ENCODE results near the gene PTPN2. TPM values are rescaled to one million over a fixed set of nuclear protein-coding genes. Genes with fewer than 3 reads are reported as not detected.

The PTPN2 gene
- total RNA-seq, 1 donor from 2014 or later, result 81.8 TPM

DNA sequence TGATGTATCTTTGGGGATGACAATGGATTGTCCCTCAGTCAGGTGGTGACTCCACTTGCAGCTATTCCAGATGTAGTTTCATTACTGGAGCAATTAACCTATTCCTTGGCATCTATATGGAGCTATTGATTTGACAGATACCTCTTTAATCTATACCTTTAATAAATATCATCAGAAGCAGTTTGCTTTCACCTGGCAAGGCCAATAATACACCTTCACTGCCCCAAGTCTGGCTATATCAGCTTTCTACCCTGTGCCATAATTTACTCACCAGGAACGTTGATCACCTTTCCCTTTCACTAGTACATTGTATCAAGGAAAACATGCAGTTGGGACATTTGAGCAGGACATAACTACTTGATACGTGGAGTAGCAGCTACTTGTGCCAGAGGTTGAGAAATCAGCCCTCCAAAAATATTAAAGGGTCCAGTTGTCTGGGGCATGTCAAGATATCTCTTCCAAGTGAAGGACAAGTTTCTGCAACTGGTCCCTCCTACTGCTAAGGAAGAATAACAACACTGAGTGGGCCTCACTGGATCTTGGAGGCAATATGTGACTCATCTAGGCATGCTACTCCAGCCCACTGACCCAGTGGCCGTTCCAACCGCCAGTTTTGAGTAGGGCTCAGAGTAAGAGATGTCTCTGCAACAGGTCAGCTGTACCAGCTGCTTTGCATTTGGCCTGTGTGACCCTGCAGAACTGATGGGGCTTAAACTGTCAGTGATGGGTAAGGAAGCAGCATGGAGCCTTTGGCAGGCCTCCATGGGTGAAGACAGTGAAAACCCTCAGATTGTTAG, 114.2 kb downstream of the PTPN2 start:
- Histone ChIP-seq H3K9me3 (no peaks in the 10 kb centered on the region), H3K27ac (no peak overlapping the region), H3K4me1 (no peaks in the 10 kb centered on the region), H3K27me3 (no peaks in the 10 kb centered on the region), H3K4me3 (no peak overlapping the region), H3K36me3 (no peaks in the 10 kb centered on the region)
- no peak for DNase-seq (ENCODE audit: low spot score in 2 of 2)
- intact Hi-C loops (cut with DNase I), result loop anchor here (10.0 kb wide), 1 partner anchor 55 kb away; no protein-coding TSS in a partner anchor
- TF ChIP-seq, protein P1, sequence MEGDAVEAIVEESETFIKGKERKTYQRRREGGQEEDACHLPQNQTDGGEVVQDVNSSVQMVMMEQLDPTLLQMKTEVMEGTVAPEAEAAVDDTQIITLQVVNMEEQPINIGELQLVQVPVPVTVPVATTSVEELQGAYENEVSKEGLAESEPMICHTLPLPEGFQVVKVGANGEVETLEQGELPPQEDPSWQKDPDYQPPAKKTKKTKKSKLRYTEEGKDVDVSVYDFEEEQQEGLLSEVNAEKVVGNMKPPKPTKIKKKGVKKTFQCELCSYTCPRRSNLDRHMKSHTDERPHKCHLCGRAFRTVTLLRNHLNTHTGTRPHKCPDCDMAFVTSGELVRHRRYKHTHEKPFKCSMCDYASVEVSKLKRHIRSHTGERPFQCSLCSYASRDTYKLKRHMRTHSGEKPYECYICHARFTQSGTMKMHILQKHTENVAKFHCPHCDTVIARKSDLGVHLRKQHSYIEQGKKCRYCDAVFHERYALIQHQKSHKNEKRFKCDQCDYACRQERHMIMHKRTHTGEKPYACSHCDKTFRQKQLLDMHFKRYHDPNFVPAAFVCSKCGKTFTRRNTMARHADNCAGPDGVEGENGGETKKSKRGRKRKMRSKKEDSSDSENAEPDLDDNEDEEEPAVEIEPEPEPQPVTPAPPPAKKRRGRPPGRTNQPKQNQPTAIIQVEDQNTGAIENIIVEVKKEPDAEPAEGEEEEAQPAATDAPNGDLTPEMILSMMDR (IDR thresholded peaks at IDR 0.05), result no peak

DNA sequence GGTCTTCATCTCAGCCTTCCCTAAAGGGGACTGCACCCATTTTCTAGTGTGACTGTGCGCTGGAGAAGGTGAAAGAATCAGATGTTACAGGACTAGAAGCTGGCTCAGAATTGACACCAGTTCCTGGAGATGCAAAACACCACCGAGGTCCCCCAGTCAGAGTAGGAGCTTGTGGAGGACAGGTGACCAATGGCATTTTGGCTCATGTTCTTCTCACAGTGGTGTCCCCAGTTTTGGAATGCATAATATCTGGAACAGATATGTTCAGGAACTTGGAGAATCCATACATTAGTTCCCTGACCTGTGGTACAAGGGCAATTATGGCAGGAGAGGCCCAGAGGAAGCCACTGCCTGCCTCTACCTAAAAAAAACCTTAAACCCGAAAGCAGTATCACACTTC, 114.9 kb downstream of the PTPN2 start:
- Histone ChIP-seq H3K27ac (no peak overlapping the region), H3K4me3 (no peak overlapping the region), H3K27me3 (no peaks in the 10 kb centered on the region), H3K36me3 (no peaks in the 10 kb centered on the region), H3K4me1 (no peaks in the 10 kb centered on the region), H3K9me3 (no peaks in the 10 kb centered on the region)
- intact Hi-C loops (cut with DNase I), result loop anchor here (10.0 kb wide), 1 partner anchor 56 kb away; no protein-coding TSS in a partner anchor
- TF ChIP-seq, protein P1 (IDR thresholded peaks at IDR 0.05), result no peak
- DNase-seq (ENCODE audit: low spot score in 2 of 2), result no peak

DNA sequence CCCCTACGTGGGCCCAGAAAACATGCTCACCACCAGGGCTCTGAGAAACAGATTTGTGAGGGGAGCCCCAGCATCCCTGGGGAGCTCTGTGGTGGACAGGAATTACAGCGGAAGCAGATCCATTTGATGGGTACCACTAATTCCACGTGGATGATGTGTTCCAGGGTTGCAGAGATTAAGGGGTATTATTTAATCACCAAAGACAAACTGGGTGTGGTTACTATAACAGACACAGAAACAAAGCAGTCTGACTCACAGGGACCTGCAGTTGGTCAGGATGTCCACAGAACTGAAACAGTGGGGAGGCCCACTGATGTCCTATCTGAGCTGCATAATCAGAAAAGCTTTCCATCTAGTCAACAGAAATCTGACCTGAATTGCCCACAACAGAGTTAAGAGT, 115.4 kb downstream of the PTPN2 start:
- Histone ChIP-seq H3K27ac (no peak overlapping the region), H3K4me1 (no peaks in the 10 kb centered on the region), H3K9me3 (no peaks in the 10 kb centered on the region), H3K36me3 (no peaks in the 10 kb centered on the region), H3K27me3 (no peaks in the 10 kb centered on the region), H3K4me3 (no peak overlapping the region)
- TF ChIP-seq, protein P1 (IDR thresholded peaks at IDR 0.05), result no peak
- DNase-seq (ENCODE audit: low spot score in 2 of 2), result no peak
- intact Hi-C loops (cut with DNase I), result loop anchor here (10.0 kb wide), 1 partner anchor 56 kb away; no protein-coding TSS in a partner anchor

DNA sequence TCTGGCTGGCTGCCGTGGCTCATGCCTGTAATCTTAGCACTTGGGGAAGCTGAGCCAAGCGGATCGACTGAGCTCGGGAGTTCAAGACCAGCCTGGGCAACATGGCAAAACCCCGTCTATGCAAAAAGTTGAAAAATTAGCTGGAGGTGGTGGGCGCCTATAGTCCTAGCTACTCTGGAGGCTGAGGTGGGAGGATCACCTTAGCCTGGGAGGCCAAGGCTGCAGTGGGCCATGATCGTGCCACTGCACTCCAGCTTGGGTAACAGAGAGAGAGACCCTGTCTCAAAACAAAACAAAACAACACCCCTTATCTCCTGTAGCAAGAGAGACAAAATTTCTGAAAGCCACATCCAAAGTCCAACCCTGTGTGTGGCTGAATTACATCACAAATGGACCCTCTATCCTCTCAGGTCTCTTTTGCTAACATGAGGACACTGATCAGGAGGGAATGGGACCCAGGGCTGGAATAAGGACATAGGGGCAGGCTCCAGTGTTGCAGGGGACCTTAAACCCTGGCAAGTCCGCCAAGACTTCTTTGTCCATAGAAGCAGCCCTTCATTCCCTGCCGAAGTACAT, 116.4 kb downstream of the PTPN2 start:
- no peak for DNase-seq (ENCODE audit: low spot score in 2 of 2)
- intact Hi-C loops (cut with DNase I), result loop anchor here (10.0 kb wide), 1 partner anchor 57 kb away; no protein-coding TSS in a partner anchor

DNA sequence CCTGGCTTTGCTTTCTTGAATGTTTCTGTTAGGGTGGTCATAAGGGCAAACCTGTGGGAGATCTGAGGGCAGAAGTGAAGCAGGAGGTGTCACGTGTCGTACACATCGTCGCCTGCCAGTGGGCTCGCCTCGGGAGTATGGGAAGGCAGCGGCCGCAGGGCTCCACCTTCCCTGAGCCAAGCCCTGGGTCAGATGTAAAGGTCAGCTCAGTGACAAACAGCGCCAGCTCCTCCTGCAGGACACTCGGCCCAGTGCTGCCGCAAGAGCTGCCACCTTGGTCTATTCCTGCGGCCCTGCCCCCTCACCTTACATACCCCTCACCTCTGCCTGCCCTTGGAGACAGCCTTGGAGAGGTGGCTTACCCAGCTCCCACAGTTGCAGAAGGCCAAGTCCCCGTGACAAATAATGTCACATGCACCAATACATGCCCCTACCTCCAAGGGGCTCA, 117.0 kb downstream of the PTPN2 start:
- H3K27ac ChIP-seq, result no peak overlapping the region
- DNase-seq (ENCODE audit: low spot score in 2 of 2), result no peak
- TF ChIP-seq, protein P1 (IDR thresholded peaks at IDR 0.05), result no peak
- no peaks in the 10 kb centered on the region for H3K27me3 ChIP-seq
- no peaks in the 10 kb centered on the region for H3K4me1 ChIP-seq
- H3K36me3 ChIP-seq, result no peaks in the 10 kb centered on the region
- no peaks in the 10 kb centered on the region for H3K9me3 ChIP-seq
- intact Hi-C loops (cut with DNase I), result loop anchor here (10.0 kb wide), 1 partner anchor 58 kb away; no protein-coding TSS in a partner anchor
- H3K4me3 ChIP-seq, result no peak overlapping the region

More for the DNA sequence above, 116.4 kb downstream of the PTPN2 start:
- H3K27me3 ChIP-seq, result no peaks in the 10 kb centered on the region
- no peaks in the 10 kb centered on the region for H3K36me3 ChIP-seq
- no peak overlapping the region for H3K4me3 ChIP-seq
- H3K27ac ChIP-seq, result no peak overlapping the region
- H3K4me1 ChIP-seq, result no peaks in the 10 kb centered on the region
- TF ChIP-seq, protein P1 (IDR thresholded peaks at IDR 0.05), result no peak
- H3K9me3 ChIP-seq, result no peaks in the 10 kb centered on the region

All from ascending aorta (tissue), 2 donors.